Left renal pelvis (tissue), 4 donors: ENCODE results near the gene PPHLN1. TPM values are rescaled to one million over a fixed set of nuclear protein-coding genes. Genes with fewer than 3 reads are reported as not detected.
"Not testable (repeated sequence)": the region's sequence is repeated elsewhere in the genome, so short reads cannot be mapped to it uniquely, and the experiment has no call there.

ENCODE experiments used
- DNase-seq, 4 donors: peaks; one replicate each; pipeline ENCODE4 v3.0.0-alpha.2; 2013; ENCODE audit warnings: low read depth in 4 of 4, low spot score in 3 of 4
- polyA plus RNA-seq, 4 donors: library from polyadenylated mRNA; unstranded; fragments of 120-200 nt; gene quantifications; one replicate each; pipeline ENCODE4 v1.2.1, GENCODE V29; 2013; ENCODE audit not compliant: insufficient read length in 4 of 4

Gene PPHLN1
- polyA plus RNA-seq, 4 donors, result 57.2 to 72.9 (median 69.6) TPM

DNA sequence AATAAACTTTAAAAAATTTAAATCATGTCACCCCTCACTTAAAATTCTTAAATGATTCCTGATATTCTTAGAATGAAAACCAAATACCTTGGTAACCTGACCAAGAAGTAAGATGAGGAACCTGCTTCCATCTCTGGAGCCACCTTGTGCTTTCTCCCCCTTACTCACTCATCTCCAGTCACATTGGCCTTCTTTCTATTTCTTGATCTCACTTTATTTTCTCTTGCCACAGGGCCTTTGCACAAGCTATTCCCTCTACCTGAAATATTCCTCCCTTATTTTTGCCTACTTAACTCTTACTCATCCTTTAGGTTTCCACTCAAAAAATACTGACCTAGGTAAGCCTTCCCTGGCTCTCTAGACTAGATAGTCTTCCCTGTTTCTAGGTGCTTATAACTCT lies 5.2 kb upstream of the PPHLN1 start:
- no peak for DNase-seq

DNA sequence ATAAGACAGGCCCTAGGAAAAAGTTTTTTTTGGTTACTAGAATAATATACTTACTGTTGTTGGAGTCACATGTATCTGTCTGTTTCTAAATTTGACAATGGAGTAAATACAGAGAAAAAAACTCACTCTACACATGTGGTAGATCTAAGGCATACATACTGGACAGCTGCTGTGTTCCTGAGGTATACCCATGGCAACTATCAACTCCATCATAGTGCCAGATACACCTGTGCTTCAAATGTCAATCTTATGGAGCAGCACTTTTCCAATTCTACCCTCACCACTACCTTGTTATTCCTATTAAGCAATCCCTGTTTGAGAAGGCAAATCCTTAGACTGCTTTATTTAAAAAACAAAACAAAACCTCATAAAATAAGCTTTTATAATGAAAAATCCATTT lies 3.4 kb upstream of the PPHLN1 start:
- DNase-seq, result no peak

DNA sequence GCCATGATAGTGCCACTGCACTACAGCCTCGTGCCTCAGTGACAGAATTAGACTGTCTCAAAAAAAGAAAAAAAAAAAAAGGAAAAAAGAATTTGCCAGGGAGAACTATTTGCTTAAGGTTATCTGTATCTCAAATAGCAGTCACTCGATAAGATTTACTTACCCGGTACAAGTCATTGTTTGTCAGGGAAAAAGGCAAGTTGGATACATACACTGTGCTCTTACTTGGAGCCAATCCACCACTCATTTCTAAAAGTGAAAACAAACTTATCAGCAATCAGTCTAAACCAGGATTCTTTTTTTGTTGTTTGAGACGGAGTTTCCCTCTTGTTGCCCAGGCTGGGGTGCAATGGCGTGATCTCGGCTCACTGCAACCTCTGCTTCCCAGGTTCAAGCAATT lies 2.1 kb upstream of the PPHLN1 start:
- DNase-seq, result no peak

DNA sequence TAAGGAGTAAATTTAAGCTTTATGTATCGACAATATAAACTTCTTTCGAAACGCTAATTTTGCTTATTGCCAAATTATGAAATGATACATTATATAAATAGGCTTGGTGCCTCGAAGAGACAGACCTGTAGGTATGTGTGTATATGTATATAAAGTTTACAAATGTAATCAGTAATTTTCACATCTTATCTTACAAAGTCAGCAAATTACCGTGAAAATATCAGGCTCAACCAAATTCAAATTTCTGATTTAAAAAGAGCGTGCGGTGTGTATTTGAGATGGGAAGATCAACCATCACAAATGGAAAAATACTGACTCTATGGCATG lies 678 bp upstream of the PPHLN1 start:
- DNase-seq, result no peak

DNA sequence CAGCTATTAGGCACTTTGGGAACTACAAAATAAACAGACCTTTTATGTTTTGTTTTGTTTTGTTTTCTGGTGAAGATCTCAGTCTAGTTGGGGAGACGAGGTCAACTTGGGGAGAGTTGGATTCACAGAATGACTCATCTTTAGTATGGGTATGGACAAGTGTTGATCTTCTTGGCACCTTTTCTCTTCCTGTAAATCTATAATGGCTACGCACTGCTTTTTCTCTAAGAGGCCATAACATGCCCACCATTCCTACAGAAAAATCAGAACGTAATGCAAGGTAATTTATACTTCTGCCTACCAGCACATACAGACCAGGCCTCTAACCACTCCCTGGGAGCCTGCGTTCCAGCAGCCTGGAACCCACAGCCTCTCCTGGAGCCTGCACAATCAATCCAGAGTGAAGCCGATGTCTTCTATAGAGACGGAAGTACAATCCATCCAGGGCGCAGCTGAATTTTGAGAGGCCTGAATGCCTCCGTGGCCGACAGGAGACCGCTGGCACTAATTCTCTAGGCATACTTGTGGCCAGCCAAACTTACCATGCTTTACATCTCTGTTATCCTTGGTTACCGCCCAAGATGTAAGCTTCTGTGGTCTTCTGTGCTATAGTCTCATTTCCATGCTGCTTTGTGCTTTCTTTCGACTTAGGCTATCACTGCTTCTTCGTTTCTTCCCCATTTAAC lies 717 bp downstream of the PPHLN1 start:
- peak in 3 of 4 donors; percentile 2 to 17 (median 12) for DNase-seq

DNA sequence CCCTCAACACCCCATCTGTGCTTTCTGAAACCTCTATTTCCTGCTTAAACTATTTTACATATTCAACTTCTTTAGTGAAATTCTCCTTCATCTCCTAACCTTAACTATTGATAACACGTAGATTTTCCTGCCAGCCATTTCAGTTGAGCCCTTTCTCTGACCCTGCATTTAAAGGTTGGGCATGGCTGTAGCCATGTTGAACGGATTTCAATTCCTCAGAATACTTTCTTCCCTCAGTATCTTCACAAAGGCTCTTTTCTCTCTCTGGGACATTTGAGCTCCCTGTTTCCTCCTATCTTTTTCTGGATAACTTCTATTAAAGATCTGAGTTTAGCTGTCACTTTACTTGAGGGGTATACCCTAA lies 1.2 kb downstream of the PPHLN1 start:
- no peak for DNase-seq

DNA sequence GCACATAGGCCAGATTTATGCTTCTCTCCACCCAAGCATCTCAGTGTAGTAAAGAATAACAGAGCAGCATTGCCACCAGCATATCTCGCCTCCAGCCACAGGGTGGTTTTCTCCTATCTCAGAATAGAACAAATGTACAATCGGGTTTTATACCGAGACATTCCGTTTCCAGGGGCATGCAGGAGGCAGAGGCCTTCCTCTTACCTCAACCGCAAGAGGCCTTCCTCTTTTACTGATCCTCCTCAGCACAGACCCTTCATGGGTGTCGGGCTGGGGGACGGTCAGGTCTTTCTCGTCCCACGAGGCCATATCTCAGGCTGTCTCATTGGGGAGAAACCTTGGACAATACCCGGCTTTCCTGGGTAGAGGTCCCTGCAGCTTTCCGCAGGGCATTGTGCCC lies 4.1 kb downstream of the PPHLN1 start:
- not testable (repeated sequence) for DNase-seq

DNA sequence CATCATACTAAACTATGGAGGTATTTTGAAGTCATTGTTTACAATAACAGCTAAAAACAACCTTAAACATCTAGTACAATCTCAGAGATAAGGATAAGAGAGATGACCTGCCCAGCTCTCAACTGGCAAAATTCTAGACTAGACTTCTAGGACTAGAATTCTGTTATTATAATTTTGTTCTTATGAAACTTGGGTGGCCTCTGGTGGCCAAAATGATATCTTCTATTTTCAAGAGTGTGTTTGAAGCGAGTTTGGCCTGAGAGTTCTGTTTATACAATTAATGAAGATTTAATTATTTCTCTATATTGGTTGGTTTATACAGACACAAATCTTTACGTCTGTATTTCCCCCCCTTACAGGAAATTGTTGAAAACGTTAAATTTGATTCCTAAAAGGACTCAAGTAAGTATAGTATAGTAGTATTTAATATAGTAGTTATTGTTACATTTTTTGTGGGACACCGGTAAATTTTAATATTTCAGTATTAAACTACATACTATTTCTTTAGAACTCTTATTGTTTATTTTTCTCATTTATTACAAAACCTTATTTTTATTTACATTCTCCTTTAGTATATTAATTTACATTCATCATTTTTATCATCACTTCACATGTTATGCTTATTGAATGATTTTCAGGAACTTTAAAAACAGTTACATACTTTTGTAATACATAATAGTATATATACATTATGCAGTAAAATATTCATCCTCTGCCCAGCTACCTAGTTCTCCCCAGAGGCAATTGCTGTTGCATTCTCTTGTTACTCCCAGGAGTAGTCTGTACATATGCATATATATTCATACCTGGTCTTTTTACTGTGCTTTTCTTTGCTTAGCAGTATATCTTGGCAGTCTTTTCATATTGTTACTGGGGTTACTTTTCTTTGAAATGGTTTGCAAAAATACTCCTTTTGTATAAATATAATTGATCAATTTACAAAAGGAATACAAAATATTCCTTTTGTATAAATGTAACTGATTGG lies 6.6 kb downstream of the PPHLN1 start:
- peak in 2 of 4 donors; percentile 12 to 20 for DNase-seq

DNA sequence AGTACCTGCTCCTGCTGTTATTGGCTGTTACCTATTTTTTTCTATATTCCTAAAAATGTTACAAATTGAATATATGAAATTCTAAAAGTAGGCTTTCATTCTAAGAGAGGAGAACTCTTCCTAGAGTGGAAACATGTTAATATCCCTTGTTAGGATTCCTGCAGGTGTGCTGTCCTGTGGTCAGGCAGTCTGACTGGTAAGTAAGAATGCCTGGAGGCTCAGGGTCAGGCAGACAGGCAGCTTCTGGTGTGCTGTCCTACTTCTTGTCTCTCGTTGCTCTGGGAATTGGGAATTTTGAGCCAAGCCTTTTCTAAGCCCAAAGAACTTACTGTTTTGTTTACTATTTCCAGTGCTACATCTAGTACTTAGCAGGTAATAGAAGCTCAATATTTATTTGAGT lies 10.3 kb downstream of the PPHLN1 start:
- no peak for DNase-seq

DNA sequence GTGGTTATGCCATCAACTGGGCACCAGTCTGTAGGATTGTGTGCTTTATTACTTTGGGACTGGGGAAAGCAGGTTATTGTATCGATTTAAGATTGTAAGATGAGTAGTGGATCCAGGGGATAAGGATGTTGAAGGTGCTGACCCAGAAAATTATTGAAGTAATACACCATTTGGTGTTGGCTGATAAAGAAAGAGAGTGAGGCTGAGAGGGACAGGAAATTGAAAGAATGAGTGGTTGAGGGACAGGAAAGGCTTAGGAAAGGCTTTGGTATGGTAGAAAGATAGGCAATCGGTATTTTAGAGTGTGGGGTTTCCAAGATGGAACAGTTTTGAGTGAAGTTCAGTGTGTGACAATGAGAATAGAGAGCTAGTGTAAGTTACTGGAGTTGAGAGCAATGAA lies 12.3 kb downstream of the PPHLN1 start:
- DNase-seq, result no peak

DNA sequence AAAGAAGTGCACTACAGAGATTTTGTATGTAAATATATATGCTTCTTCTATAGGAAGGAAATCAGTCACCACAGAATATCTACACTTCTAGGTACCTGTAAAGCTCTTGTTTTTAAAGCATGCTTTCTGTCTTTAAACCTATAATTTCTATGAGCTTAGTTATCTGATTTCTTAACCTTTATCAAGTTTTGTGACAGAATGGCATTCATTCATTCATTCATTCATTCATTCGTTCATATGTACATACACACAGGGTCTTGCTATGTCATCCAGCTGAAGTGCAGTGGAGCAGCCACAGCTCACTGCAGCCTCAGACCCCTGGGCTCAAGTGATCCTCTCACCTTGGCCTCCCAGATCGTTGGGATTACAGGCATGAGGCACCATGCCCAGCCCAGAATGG lies 16.1 kb downstream of the PPHLN1 start:
- no peak for DNase-seq

DNA sequence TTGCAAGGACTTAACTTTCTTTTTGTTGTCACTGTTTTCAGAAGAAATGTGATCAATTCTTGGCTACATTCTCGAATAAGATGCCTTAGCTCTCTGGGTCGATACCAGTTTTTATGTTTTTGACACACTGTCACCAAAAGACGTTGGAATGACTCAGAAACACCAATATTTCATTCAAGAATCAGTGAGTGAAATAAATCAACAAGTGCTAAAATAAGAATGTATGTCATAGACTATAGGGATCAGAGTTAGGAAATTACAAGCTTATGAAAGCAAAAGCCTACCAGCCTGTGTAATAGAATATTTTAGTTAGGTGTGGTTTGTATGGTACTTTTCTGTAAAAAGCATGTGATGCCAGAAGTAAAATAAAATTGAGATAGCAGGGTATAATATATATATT lies 17.8 kb downstream of the PPHLN1 start:
- no peak for DNase-seq

DNA sequence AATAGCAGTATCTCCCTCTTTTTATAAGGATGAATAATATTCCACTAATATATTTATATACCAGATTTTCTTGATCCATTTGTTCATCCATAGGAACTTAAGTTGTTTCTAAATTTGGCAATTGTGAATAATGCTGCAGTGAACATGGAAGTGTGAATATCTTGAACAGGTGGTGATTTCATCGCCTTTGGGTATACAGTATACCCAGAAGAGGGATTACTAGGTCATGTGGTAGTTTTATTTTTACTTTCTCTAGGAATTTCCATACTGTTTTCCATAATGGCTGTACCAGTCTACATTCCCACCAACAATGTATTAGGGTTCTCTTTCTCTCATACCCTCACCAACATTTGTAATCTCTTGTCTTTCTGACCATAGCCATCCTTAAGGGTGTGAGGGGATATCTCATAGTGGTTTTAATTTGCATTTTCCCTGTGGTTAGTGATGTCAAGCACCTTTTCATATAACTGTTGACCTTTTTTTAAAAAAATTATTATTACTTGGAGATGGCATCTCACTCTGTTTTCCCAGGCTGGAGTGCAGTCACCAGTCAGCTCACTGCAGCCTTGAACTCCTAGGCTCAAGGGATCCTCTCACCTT lies 20.5 kb downstream of the PPHLN1 start:
- no peak for DNase-seq

DNA sequence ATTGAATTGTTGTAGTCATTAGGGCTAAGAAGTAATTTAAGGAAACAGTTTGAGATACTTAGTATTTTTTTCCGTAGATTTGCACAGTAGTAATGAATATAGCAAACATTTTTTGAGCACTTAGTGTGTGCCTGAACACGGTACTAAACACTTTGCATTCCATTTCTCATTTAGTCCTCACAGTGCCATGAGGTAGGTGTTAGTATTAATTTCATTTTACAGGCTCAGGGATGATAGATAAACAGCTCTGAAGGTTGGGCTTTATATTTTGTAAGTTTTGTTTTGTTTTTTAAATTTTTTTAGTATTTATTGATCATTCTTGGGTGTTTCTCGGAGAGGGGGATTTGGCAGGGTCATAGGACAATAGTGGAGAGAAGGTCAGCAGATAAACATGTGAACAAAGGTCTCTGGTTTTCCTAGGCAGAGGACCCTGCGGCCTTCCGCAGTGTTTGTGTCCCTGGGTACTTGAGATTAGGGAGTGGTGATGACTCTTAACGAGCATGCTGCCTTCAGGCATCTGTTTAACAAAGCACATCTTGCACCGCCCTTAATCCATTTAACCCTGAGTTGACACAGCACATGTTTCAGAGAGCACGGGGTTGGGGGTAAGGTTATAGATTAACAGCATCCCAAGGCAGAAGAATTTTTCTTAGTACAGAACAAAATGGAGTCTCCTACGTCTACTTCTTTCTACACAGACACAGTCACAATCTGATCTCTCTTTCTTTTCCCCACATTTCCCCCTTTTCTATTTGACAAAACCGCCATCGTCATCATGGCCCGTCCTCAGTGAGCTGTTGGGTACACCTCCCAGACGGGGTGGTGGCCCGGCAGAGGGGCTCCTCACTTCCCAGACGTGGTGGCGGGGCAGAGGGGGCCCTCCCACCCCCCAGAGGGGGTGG lies 23.4 kb downstream of the PPHLN1 start:
- not testable (repeated sequence) for DNase-seq

DNA sequence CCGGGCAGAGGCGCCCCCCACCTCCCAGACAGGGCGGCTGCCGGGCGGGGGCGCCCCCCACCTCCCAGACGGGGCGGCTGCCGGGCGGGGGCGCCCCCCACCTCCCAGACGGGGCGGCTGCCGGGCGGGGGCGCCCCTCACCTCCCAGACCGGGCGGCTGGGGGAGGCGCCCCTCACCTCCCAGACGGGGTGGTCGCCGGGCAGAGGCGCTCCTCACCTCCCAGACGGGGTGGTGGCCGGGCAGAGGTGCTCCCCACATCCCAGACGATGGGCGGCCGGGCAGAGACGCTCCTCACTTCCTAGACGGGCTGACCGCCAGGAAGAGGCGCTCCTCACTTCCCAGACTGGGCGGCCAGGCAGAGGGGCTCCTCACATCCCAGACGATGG lies 24.0 kb downstream of the PPHLN1 start:
- not testable (repeated sequence) for DNase-seq

DNA sequence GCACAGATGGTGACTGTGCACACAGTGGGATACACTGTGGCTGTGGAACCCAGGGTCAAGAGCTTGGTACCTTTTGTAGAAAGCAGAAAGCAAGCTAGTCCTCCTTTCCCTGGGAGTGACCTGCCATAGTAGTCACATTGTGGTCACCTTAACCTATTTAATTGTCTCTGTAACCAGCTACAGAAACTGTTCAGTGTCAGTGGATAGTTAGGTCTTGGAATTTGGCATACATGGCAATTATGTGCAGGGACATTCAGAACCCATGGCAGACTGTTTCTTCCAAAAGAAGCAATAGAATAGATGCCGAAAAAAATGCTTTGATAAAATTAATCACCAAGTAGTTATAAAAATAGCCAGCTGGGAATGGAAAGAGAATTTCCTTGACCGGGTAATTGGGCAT lies 30.4 kb downstream of the PPHLN1 start:
- DNase-seq, result no peak

DNA sequence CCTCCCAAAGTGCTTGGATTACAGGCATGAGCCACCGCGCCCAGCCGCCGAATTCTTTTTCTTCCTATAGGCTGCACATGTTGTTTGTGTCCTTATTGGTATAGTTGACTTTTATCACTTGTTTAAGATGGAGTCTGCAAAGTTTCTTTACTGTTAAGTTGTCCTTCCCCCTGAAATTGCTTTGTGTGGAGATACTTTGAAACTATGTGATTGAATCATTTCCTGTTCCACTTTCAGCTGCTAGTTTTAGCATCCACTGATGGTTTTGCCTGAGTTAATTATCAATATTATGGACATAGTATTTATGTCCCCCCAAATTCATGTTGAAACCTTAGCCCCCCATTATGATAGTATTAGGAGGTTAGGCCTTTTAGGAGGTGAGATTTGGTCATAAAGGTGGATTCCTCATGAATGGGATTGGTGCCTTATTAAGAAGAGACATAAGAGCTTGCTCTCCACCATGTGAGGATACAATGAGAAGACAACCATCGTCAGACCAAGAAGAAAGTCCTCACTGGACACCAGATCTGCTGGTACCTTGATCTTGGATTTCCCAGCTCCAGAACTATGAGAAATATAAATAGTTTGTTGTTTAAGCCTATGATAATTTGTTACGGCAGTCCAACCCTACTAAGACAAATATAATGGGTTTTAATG lies 34.9 kb downstream of the PPHLN1 start:
- no peak for DNase-seq

DNA sequence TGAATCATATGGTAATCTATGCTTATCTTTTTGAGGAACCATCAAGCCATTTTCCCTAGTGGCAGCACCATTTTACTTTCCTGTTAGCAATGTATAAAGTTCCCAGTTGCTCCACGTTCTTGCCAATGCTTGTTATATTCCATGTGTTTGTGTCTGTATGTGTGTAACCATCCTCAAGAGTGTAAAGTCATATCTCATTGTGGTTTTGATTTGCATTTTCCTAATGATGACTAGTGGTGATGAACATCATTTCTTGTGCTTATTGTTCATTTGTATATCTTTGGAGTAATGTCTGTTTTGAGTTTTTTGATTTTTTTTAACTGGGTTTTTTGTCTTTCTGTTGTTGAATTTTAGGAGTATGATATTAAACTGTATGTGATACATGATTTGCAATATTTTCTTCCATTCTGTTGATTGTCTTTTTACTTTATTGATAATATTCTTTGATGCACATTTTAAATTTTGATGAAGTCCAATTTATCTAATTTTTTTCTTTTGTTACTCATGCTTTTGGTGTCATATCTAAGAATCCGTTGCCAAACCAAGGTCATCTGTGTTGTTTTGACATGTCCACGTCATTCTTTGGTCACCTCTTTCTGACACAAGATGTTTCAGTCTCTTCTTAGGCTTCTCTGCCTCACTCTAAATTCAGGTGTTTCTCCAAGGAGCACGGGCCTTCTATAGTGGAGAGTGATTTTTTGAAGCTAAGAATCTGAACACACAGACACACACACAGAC lies 36.1 kb downstream of the PPHLN1 start:
- DNase-seq, result no peak

DNA sequence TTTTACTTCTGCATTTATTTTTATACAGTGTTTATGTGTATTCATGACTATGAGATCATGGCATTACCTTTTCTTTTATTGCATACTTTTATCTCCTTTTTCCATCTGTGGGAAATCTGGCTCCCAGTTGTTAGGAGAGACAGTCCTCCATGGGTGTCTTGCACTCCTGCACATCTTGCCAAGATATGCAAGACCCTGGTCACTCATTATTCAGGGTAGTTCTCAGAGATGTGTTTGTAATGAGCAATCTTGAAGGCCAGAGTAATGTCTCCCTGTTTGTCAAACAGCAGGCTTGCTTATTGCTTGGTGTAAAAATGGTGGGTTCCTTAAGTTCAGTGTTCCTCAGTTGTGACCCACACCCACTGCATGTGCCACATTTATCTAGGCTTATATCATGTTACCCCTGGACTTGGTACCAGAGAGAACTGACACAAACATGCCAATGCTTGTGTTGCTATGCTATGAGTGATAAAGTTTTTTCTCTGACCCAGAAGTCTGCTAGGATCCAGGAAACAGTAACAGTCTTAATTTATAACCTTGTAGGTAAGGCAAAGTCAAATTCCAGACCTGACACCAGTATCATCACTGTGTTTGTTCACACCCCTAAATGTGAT lies 36.8 kb downstream of the PPHLN1 start:
- DNase-seq, result no peak
